ENCODE measurements around the gene LOXL1.

Gene LOXL1

GRCh38 chr15:73921254-73921925 lies 4.9 kb upstream of the LOXL1 start:
- in situ Hi-C loops (cut with HindIII; ENCODE audit: low sequenced_read_pairs), result no loop called here

- in situ Hi-C loops (cut with HindIII; ENCODE audit: low sequenced_read_pairs), result no loop called here
Observed at GRCh38 chr15:73922186-73923151, 3.8 kb upstream of the LOXL1 start.

GRCh38 chr15:73923156-73923487 lies 3.1 kb upstream of the LOXL1 start:
- in situ Hi-C loops (cut with HindIII; ENCODE audit: low sequenced_read_pairs), result no loop called here

GRCh38 chr15:73923488-73924164 lies 2.6 kb upstream of the LOXL1 start:
- in situ Hi-C loops (cut with HindIII; ENCODE audit: low sequenced_read_pairs), result no loop called here

- in situ Hi-C loops (cut with HindIII; ENCODE audit: low sequenced_read_pairs), result no loop called here
Observed at GRCh38 chr15:73924171-73924921, 1.9 kb upstream of the LOXL1 start.

- in situ Hi-C loops (cut with HindIII; ENCODE audit: low sequenced_read_pairs), result no loop called here
Observed at GRCh38 chr15:73925848-73926218, 429 bp upstream of the LOXL1 start.

GRCh38 chr15:73927003-73927475 lies 777 bp downstream of the LOXL1 start:
- in situ Hi-C loops (cut with HindIII; ENCODE audit: low sequenced_read_pairs), result no loop called here

- in situ Hi-C loops (cut with HindIII; ENCODE audit: low sequenced_read_pairs), result no loop called here
Observed at GRCh38 chr15:73927476-73928240, 1.4 kb downstream of the LOXL1 start.

- in situ Hi-C loops (cut with HindIII; ENCODE audit: low sequenced_read_pairs), result no loop called here
Observed at GRCh38 chr15:73928241-73928579, 1.9 kb downstream of the LOXL1 start.

GRCh38 chr15:73928971-73929627 lies 2.8 kb downstream of the LOXL1 start:
- in situ Hi-C loops (cut with HindIII; ENCODE audit: low sequenced_read_pairs), result no loop called here

GRCh38 chr15:73930371-73930770 lies 4.1 kb downstream of the LOXL1 start:
- in situ Hi-C loops (cut with HindIII; ENCODE audit: low sequenced_read_pairs), result no loop called here

- in situ Hi-C loops (cut with HindIII; ENCODE audit: low sequenced_read_pairs), result no loop called here
Observed at GRCh38 chr15:73930790-73931281, 4.6 kb downstream of the LOXL1 start.

GRCh38 chr15:73931441-73931840 lies 5.2 kb downstream of the LOXL1 start:
- in situ Hi-C loops (cut with HindIII; ENCODE audit: low sequenced_read_pairs), result no loop called here

- in situ Hi-C loops (cut with HindIII; ENCODE audit: low sequenced_read_pairs), result no loop called here
Observed at GRCh38 chr15:73932381-73933191, 6.3 kb downstream of the LOXL1 start.

- in situ Hi-C loops (cut with HindIII; ENCODE audit: low sequenced_read_pairs), result no loop called here
Observed at GRCh38 chr15:73934281-73934680, 8.0 kb downstream of the LOXL1 start.

GRCh38 chr15:73935547-73935946 lies 9.3 kb downstream of the LOXL1 start:
- in situ Hi-C loops (cut with HindIII; ENCODE audit: low sequenced_read_pairs), result no loop called here

- in situ Hi-C loops (cut with HindIII; ENCODE audit: low sequenced_read_pairs), result no loop called here
Observed at GRCh38 chr15:73936181-73936580, 9.9 kb downstream of the LOXL1 start.

- in situ Hi-C loops (cut with HindIII; ENCODE audit: low sequenced_read_pairs), result no loop called here
Observed at GRCh38 chr15:73936588-73937290, 10.5 kb downstream of the LOXL1 start.

Data from endothelial cell of hepatic sinusoid (primary cell).